Endometrial microvascular endothelial cells (primary cell): Measurements from ENCODE around the gene DDI2. TPM values are rescaled to one million over a fixed set of nuclear protein-coding genes. Genes with fewer than 3 reads are reported as not detected.
"Not testable (repeated sequence)": the region's sequence is repeated elsewhere in the genome, so short reads cannot be mapped to it uniquely, and the experiment has no call there.

Experiments used
- in situ Hi-C: cut with HindIII; loops from 2 replicates; pipeline ENCODE4 v1.10.0; 2017; ENCODE audit warnings: low sequenced_read_pairs, low pct_unique_long_range_greater_than_20kb; ENCODE audit errors: inconsistent ontology term
- total RNA-seq: library from RNA; depleted of rRNA; stranded (reverse); fragments of >200 nt; gene quantifications from one replicate; pipeline ENCODE4 v1.2.3, GENCODE V29; 2015; ENCODE audit errors: inconsistent ontology term

Gene DDI2
- total RNA-seq, 1 donor from 2014 or later, result 5.8 TPM

DNA sequence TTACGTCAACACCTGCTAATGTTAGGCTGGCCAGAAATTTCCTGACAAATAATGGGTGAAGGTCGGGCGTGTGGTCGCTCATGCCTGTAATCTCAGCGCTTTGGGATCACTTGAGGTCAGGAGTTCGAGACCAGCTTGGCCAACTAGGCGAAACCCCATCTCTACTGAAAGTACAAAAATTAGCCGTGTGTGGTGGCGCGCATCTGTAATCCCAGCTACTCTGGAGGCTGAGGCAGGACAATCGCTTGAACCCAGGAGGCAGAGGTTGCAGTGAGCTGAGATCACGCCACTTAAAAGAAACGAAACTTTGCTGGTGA lies 13.3 kb upstream of the DDI2 start:
- in situ Hi-C loops, result not testable (repeated sequence)

DNA sequence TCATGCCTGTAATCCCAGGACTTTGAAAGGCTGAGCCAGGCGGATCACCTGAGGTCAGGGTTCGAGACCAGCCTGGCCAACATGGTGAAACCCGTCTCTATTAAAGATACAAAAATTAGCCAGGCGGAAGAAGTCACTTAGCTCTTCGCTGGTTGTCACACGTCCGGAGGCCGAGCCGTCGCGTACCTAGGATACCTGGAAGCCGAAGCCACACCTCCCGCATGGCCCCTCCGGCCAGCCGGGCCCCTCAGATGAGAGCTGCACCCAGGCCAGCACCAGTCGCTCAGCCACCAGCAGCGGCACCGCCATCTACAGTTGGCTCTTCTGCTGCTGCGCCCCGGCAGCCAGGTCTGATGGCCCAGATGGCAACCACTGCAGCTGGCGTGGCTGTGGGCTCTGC lies 12.9 kb upstream of the DDI2 start:
- in situ Hi-C loops, result not testable (repeated sequence)

- in situ Hi-C loops, result no loop called here
Measured at GRCh38 chr1:15605398-15606383, 11.6 kb upstream of the DDI2 start.

- in situ Hi-C loops, result no loop called here
Measured at GRCh38 chr1:15609631-15610030, 7.6 kb upstream of the DDI2 start.

- in situ Hi-C loops, result no loop called here
Measured at GRCh38 chr1:15610167-15610566, 7.1 kb upstream of the DDI2 start.

DNA sequence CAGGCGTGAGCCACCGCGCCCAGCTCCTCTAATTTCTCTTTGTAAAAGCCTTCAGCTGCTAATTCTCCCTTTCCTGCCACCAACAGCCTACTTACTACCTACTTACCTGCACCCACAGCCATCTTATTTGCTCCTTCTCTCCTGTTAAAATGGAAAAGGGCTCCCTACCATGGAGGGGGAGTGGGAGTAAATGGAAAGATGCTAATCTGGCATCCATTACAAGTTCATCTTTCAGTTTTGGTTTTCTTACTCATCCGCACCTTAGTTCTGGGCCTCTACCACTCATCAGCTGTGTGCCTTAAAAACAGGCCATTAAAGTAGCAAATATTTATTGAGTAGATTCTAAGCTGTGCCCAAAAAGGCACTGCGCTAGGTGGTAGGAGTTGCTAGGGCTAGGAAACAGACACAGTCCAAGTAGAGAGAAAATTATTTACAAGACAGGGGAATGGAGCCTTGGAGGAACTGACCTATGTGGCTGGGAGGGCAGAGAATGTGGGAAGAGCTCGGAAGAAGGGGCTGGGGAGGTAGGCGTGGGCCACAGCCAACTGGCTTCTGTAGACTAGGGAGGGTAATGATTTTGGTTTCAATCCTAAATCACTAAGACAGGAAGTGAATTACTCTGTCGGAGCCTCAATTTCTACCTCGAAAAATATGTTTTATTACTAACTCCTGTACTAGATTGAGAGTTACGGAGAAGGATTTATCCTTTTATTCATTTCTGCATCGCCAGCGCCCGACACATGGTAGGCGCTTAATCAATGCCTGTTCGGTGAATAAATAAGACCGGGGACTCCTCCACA lies 685 bp upstream of the DDI2 start:
- in situ Hi-C loops, result no loop called here

DNA sequence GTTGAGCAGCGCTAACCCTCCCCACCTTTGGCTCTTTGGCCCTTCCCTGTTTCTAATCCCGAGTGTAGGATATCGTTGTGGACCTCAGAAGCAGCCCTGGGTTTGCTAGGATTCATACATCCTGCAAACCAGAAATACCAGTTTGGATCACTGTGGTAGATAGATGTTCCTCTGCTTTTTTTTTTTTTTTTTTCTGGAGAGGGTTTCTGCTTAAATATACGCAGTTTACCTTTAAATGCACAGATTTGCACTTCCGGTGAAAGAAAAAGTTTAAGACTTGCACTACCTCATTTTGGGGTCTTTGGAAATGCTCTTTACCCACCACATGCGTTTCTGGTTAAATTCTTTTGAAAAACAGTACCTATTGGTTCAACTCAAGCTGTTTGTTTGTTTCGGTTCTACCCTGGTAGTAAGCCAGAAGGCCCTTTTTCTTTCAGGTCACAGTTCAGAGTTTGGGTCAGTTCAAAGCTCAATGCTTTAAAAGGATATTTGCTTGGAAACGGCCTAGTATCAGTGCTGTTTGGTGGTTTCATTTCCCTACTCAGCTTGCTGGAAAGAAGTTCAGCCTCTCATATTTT lies 908 bp downstream of the DDI2 start:
- in situ Hi-C loops, result no loop called here

GRCh38 chr1:15618655-15619525 lies 1.6 kb downstream of the DDI2 start:
- in situ Hi-C loops, result no loop called here

DNA sequence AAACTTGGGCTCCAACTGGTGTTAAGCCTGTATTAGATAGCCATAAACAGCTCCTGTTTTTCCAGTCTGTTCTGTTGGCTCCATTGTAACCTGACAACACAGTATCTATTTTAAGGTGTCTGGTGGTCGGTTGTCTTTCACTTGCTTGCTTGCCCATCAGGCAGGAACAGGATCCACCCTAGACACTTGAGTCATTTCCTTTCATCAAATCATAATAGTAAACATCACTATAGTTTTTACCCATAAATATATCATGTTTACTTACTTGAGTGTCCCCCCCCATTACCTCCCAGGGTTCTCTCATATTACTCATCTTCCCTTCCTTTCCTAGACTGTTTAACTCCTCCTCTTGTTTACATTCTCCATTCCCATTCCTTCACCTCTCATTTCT lies 2.9 kb downstream of the DDI2 start:
- in situ Hi-C loops, result no loop called here

DNA sequence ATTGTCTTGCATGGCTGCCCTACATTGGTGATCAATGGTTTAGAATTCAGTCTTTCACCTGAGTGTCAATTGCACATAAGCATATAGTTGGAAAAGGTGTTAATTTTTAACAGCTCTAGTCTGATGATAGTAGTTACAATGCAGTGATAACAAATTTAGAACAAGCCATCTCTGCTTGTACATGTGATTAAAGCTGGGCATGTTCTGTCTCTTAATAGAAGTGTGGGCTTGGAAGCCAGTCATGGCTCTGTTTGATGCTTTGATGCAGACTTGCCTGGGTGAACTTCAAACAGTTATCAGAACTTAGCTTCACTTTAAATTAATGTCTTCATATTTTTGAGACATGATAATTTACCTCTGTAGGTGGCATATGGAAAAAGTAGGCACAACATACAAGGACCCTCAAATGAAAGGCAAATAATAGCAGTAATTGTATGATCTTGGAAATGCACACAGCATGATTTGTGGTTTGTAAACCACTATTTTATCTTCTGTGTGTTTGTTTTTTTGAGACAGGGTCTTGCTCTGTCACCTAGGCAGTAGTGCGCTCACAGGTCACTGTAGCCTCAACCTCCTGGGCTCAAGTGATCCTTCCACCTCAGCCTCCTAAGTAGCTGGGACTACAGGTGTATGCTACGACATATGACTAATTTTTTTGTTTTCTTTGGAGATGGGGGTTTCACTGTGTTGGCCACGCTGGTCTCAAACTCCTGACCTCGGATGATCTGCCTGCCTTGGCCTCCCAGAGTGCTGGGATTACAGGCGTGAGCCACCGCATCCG lies 3.8 kb downstream of the DDI2 start:
- in situ Hi-C loops, result no loop called here

GRCh38 chr1:15621975-15622374 lies 4.7 kb downstream of the DDI2 start:
- in situ Hi-C loops, result no loop called here

GRCh38 chr1:15622712-15623373 lies 5.6 kb downstream of the DDI2 start:
- in situ Hi-C loops, result no loop called here

DNA sequence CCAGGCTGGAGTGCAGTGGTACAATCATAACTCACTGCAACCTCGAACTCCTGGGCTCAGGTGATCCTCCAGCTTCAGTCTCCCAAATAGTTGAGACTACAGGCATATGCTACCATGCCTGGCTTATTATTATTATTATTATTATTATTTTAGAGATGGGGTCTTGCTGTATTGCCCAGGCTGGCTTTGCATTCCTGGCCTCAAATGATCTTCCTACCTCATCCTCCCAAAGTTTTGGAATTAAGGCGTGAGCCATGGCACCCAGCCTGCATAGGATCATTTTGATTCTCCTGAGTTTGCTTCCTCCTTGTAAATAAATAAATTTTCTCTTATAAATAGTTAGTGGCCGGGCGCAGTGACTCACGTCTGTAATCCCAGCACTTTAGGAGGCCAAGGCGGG lies 6.2 kb downstream of the DDI2 start:
- in situ Hi-C loops, result no loop called here

GRCh38 chr1:15624133-15624714 lies 7.0 kb downstream of the DDI2 start:
- in situ Hi-C loops, result no loop called here

- in situ Hi-C loops, result no loop called here
Measured at GRCh38 chr1:15625056-15625917, 8.0 kb downstream of the DDI2 start.

- in situ Hi-C loops, result no loop called here
Measured at GRCh38 chr1:15626269-15626950, 9.2 kb downstream of the DDI2 start.
